NCI-H460 (cell line): ENCODE results near the gene LRRC19. TPM values are rescaled to one million over a fixed set of nuclear protein-coding genes. Genes with fewer than 3 reads are reported as not detected.
A peak's percentile ranks its signal among the peaks of the same experiment; 100 is the strongest.

ENCODE experiments used
- DNase-seq: peaks from one replicate; pipeline ENCODE4 v3.0.0-alpha.2; 2016; ENCODE audit warnings: low read depth; ENCODE audit errors: extremely low read depth
- polyA plus RNA-seq: library from polyadenylated mRNA; depleted of rRNA; stranded (reverse); fragments of >200 nt; gene quantifications from 2 replicates; pipeline ENCODE4 v1.2.3, GENCODE V29; 2014; cell fraction: nucleus; rRNA removed
- total RNA-seq: library from RNA; depleted of rRNA; stranded (reverse); fragments of >200 nt; shearing (Covaris generic); gene quantifications from 2 replicates; pipeline ENCODE4 v1.2.3, GENCODE V29; 2014; rRNA removed

LRRC19 gene
- not detected in 2 replicates for total RNA-seq
- polyA plus RNA-seq, result not detected in 2 replicates

- DNase-seq, result no peak
Observed at GRCh38 chr9:27005491-27005890, at the start of gene LRRC19. LRRC19 (minus strand) TSS chr9:27005672; CDS start chr9:26999694, 5,978 bp downstream.

- DNase-seq, result no peak
Observed at GRCh38 chr9:27054841-27055240, 49.4 kb upstream of the LRRC19 start.

- no peak for DNase-seq
Observed at GRCh38 chr9:27054125-27054524, 48.7 kb upstream of the LRRC19 start.

GRCh38 chr9:27053369-27054022, 48.0 kb upstream of the LRRC19 start:
- no peak for DNase-seq

GRCh38 chr9:27047136-27047535, 41.7 kb upstream of the LRRC19 start:
- no peak for DNase-seq

GRCh38 chr9:27043176-27043575, 37.7 kb upstream of the LRRC19 start:
- no peak for DNase-seq

GRCh38 chr9:27042476-27042875, 37.0 kb upstream of the LRRC19 start:
- DNase-seq, result no peak

GRCh38 chr9:27041746-27042145, 36.3 kb upstream of the LRRC19 start:
- DNase-seq, result no peak

GRCh38 chr9:27037499-27037898, 32.0 kb upstream of the LRRC19 start:
- DNase-seq, result no peak

- DNase-seq, result peak; percentile 48
Observed at GRCh38 chr9:27033815-27034403, 28.4 kb upstream of the LRRC19 start.

- no peak for DNase-seq
Observed at GRCh38 chr9:27029186-27029585, 23.7 kb upstream of the LRRC19 start.

GRCh38 chr9:27022920-27023319, 17.4 kb upstream of the LRRC19 start:
- DNase-seq, result no peak

GRCh38 chr9:27019589-27019988, 14.1 kb upstream of the LRRC19 start:
- DNase-seq, result no peak

GRCh38 chr9:27003426-27004077, 1.9 kb downstream of the LRRC19 start:
- no peak for DNase-seq

GRCh38 chr9:26995810-26996209, 9.7 kb downstream of the LRRC19 start:
- no peak for DNase-seq

- DNase-seq, result no peak
Observed at GRCh38 chr9:26983340-26983739, 22.1 kb downstream of the LRRC19 start.

- peak; percentile 56 for DNase-seq
Observed at GRCh38 chr9:26975728-26976707, 29.5 kb downstream of the LRRC19 start.

GRCh38 chr9:26974927-26975326, 30.5 kb downstream of the LRRC19 start:
- no peak for DNase-seq

- DNase-seq, result no peak
Observed at GRCh38 chr9:26973989-26974388, 31.5 kb downstream of the LRRC19 start.

- no peak for DNase-seq
Observed at GRCh38 chr9:26971721-26972120, 33.8 kb downstream of the LRRC19 start.

- no peak for DNase-seq
Observed at GRCh38 chr9:26956860-26957233, 48.6 kb downstream of the LRRC19 start.
